AG08396 (cell line): ENCODE measurements around the gene STXBP5.

Experiments
- DNase-seq: peaks from one replicate; pipeline ENCODE4 v3.0.0; 2012; ENCODE audit warnings: low spot score, mixed read lengths

The STXBP5 gene

DNA sequence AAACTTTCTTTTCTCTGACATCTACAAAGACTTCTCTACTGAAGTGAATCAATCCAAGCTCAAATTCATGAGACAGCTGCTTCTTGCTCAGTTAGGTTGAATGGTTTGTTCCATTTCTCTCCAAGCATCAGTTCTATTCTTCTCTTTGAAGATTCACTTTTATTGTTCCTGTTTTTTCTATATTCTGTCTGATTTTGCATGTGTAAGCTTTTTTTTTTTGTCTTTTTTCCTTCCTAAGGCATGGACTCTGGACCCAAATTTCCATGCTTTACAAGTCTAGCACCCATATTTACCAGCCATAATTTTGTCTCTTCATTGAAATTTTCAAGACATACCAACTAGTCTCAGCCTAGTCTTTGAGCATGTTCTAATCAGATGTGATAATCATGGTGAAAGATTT, 25.9 kb upstream of the STXBP5 start:
- no peak for DNase-seq

DNA sequence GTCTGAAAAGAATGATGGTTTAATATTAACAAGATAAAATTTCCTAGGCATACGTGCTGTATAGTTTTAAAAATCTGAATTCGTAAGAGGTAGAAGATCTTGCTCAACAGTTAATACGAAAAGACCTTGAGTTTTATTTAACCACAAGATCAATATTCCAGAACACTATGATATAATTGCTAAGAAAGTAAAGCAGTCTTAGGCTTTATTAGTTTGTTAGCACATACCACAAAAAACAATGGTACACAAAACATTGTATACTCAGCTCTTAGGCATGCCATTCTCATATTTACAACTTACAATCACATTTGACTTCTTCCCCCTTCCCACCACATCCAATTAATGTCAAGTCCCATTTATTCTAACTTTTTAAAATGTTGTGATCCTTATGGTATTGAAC, 24.4 kb upstream of the STXBP5 start:
- no peak for DNase-seq

DNA sequence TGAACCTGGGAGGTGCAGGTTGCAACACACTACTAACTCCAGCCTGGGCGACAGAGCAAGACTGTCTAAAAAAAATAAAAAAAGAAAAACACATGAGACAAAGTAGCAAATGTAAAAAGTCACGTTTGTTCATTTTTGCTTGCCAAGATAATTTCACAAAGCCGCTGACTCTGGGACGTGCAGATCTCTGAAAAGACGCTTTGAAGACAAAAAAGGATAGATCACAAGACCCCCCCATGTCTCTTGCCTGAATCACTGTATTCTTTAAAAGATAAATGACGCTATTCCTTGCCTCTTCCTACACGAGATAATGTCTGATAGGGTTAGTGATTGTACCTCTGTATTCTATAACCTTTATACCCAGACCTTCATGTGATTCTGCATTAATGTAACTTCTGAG, 23.3 kb upstream of the STXBP5 start:
- no peak for DNase-seq

DNA sequence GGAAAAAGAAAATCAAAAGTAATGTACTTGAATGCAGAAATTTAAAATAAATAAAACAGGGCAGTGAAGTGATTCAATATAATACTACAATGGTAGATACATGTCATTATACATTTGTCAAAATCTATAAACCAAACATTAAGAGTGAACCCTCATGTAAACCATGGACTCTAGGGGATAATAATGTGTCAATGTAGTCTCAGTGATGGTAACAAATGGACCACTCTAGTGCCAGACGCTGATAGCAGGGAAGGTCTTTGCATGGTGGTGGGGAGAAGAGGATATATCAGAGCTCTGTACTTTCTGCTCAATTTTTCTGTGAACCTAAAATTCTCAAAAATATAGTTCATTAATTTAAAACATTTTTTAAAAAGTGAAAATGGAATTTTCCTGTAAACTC, 19.8 kb upstream of the STXBP5 start:
- no peak for DNase-seq

DNA sequence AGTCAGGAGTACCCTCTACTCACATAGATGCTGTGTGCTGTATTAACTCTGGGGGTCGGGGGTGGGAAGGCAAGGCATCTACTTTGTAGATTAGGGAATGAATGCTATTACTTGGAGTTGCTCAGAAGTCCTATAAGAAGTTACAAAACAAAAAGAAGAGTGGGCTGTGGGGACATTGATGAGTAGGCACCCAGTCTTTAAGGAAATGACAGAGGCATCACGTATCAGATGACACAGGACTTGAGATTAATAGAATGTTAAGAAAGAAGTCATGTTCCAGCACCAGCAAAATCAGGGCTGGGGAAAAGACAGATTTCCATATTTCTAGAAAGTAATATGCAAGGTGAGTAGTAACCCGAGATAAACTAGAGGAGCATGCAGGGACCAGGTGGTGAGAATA, 19.0 kb upstream of the STXBP5 start:
- no peak for DNase-seq

DNA sequence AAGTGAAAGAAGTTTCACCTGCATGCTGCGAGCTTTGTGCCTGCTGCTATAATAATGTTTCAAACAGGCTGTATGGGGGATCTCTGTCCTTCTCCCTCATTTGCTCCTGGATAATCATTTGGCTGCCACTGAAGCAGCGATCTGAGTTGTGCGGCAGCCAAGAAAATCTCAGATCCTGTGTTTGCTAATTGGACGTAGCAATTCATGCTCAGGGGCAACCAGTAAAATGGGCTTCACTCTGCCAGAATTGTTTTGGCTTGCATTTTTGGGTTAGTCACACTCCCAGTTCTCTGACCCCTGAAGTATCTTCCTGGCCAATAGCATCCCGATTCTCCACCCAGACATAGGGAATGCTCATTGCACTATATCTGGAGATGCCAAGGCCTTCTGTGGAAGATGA, 13.7 kb upstream of the STXBP5 start:
- DNase-seq: no peak

DNA sequence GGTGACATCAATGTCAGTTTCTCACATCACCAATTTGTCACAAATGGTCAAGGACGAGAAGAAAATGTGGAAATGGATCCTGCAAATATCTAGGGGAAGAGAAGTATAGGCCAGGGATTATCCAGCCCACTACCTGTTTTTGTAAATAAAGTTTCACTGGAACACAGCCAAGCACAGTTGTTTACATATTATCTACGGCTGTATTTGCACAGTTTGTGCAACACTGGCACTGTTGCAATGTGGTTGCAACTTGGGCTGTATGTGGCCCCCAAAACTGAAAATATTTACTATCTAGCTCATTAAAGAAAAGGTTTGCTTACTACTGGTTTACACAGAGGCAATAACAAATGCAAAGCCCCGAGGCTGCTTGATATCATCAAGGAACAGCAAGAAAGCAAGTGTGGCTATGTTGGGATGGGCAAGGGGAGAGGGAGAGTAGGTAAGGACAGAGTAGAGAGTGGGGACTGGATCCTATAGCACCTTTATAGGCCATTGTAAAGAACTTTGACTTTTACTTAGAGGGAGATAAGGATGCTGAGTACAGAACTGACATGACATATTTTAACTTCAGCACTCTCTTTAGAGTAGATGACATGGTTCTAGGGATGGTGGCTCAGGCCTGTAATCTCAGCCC, 11.8 kb upstream of the STXBP5 start:
- DNase-seq: no peak

DNA sequence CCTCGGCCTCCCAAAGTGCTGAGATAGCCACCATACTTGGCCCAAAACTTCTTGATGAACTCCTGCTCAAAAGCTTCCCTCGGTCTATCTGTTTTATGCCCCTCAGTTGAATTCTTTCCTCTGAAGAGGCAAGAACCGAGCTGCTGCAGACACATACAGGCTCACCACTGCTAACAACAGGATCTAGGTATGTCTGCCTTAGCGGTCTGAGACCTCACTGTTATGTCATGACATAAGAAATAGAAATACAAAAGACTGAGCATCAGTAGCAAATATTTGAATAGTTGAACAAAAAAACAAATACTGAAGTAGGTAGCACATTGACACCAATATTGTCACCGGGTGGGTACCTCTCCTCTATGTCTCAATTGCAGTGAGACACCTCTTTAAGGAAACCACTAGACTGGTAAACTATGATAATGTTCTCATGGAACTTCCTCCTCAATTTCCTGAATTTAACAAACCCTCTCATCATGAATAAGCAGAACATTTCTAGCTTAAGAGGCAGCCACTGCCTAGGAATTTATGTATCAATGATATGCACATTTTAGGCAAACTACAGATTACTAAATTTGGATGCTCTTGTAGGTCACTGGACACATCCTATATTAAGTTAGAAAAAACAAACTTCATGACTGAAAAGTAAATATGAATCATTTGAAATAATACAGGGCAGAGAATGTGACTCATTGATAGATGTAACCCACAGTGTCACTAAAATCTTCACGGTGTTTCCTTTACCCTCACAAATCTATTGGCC, 9.4 kb upstream of the STXBP5 start:
- peak; percentile 12 for DNase-seq

DNA sequence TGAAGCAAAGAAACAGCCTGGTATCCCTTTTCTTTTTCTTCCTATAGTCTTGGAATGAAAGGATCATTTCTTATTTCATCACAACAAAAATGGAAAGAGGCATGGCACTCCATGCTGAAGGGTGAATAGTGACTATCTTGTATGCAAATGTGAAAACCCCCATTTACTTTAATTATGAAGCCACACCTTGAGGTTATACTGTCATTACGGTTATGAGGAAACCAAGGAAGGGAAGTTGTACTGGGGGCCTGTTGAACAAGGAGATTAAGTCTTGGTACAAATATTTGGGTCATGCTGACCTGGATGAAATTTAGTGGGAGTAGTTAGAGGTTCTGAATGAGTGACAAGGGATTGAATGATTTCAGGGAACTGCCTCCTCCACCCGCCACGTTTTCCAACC, 8.7 kb upstream of the STXBP5 start:
- DNase-seq: no peak

DNA sequence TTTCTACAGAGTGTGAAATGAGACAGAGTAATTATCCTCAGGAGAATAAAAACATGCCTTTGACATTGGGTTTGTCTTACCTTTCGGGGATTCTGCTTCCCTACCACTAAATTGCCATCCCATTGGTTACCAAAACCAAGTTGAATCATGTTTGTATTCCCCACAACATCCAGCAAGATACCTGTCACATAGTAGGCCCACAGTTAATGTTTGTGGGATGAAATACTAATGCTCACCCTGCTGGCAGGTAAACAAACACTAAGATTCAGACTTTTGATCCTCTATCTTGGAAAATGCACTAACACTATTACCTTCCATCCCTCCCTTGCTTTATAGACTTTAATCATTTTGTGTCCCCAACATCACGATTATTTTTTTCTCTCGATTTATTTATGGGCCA, 8.2 kb upstream of the STXBP5 start:
- DNase-seq: no peak

DNA sequence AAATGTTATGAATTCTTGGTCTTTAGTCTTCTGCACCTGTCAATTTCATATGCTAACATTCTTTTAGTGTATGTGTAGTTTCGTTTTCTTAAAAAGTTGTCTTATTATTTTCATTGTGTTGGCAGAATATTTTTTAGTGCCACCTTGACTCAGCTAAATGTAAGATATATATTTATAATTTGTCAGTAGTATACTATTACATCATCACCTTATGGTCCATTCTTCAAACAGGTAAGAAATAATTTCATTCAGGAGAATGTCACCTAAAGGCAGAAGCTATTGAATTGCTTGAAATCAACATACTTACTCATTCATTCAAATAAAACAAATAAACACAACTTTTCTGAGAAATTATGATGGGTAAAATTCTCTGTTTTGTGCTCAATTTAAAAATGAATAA, 3.5 kb upstream of the STXBP5 start:
- DNase-seq: no peak

DNA sequence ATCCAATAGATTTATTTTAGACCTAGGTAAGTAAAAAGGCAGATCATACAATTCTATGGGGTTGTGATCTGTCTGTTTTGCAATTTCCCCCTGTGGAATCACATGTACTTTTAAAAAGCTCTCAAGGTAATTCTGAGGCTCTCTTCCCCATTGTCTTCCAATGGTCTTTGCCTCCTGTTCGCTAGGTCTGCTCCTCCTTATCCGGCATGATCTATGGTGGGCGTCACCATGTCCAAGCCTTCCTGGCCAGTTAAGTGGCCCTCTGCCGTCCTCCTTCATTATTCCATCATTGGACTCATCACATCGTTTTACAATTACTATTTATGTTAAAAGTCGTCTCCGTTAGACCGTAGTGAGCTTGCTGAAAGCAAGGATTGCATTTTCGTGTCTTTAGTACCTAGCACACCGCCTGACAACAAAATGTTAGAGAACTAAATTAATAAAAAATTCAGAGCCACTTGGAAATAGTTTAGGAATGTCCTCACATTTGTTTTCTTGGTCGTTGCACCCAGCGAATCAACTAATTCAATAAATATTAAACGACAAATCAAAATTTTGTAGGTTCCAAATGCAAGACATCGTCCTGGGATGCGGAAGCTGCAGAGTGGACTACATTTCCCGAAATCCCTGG, 2.2 kb upstream of the STXBP5 start:
- peak; percentile 15 for DNase-seq

DNA sequence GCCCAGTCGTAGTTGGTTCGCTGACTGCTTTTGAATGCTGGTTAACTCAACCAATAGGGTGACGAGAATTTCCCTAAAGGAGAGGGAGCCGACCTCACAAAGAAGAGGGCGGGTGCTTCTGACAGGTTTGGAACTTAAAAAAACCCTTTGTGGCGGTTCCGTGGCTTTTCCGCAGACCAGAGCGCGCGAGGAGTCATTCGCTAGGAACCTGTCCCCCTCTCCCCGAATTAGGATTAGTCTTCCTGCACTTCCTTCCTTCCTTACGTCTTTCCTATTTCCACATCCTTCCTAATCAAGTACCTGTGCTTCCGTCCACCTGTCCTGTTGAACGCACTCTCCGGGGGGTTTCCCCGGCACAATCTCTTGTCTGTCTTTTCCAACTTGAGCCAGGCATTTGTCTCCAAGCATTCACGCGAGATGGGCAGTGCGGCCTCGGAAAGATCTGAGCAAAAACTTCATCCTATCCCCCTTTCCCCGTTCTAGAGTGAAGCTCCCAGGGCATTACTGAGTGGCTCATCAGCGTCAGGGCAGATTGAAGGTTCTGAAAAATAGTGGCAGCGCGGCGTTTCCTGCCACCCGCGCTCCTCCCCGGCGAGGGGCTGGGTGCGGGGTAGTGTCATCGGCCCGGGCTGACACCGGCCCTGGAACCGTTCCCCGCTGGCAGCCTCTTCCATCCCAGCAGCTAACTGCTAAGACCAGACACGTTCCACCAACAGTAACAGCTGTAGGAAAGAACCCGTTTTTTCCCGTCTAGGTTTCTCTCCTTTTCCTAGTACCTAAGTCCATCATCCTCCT, 1.5 kb upstream of the STXBP5 start:
- peak; percentile 94 for DNase-seq

DNA sequence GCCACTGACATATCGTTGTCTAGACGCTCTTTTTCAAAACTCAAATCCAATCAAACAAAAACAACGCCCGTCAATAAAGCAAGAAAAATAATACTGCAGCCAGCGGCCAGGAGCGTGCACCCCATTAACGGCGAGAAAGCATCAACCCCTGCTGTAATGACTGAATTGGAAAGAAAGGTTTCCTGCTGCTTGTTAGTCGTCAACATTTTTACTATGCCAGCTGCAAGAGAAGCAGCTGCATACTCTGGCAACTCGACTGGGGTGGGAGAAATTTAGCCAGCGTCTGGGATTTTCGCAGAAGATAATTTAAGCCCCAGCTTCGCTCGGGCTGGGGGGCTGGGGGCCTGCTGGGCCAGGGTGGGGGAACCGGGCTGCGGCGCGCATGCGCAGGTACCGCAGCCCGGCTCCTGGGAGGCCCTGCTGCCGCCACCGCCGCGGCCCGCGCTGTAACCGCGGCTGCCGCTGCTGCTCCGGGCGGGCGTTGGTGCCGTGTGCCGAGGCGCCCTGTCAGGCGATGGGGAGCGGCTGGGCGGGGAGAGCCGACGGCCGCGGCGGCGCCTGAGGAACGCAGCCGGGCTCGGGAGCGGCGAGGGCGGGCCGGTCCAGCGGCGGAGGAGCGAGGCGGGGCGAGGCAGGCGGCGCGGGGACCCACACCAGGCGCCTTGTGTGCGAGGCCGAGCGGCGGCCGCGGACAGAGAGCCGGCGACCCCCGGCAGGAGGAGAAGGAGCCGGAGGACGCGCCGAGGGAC, 732 bp upstream of the STXBP5 start:
- peak; percentile 95 for DNase-seq

DNA sequence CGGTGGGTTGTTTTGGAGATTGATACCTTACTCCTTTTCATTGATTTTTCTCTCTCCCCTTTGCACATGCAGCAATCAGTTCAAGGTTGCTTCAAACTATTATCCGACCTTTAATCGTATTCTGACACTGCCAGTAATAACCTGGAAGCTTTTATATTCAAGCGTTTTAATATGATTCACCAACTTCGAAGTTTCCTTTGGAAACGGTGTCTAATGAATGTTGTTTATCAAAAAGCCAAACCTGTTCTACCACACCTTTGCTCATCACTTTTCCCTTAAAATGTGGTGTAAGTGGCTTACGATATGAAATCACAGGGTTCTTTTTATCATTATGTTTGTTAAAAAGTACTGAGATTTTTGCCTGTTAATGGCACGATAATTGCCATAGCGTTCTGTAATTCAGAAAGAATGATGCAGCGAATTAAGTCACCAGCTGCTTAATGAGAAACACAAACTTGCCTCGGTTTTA, 660 bp downstream of the STXBP5 start:
- no peak for DNase-seq

DNA sequence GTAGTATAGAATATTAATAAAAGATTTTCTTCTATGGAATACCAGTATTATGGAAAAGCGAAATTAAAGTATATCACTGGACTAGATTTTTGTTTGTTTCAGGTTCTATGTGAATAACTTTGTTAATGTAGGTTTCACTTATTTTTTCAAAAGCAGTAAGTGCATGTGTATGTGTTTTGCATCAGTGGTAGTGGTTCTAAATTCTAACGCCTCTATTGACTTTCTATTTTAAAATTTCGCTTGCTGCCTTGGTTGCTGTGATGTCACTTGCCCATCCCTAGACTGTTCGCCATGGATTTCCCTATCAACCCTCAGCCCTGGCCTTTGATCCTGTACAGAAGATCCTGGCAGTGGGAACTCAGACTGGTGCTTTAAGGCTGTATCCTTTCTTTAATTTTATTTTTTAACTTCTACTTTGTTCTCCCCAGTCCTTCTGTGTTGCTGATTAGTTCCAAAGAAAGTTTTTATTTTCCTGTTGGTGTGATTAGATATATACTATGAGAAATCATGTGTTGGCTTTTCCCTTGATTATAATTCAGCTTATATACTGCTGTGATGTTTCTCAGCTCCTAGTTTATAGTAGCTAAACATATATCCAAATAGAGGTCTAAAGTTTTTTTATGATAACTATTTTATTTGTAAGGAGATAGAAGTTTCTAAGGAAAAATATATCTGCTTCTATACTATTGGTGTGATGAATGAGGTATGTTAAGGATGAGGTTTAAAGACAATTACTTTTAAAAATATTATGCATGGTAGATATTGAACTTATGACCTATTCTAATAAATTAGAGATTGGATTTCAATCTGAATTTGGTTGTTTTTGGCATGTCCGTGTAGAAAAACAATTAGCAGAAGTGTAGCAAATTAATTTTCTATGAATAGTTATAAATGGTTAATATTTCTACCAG, 1.7 kb downstream of the STXBP5 start:
- peak; percentile 16 for DNase-seq

DNA sequence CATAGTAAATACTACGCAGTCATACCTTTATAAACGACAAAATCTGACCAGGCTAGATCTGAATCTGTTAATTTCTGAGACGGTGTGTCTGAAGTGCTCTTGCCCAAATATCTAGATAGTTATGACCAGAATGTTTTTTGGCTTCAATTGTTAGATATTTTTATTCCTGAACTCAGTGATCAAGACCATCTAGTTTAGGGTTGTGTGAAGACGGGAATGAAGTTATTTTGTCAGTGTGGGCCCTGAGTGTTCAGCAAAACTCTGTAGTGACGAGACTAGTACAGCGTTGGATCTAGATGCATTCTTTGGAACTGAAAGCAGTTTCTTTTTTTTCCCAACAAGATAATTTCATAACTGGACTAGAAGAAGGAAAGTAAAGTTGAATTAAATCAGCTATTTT, 3.1 kb downstream of the STXBP5 start:
- DNase-seq: no peak

DNA sequence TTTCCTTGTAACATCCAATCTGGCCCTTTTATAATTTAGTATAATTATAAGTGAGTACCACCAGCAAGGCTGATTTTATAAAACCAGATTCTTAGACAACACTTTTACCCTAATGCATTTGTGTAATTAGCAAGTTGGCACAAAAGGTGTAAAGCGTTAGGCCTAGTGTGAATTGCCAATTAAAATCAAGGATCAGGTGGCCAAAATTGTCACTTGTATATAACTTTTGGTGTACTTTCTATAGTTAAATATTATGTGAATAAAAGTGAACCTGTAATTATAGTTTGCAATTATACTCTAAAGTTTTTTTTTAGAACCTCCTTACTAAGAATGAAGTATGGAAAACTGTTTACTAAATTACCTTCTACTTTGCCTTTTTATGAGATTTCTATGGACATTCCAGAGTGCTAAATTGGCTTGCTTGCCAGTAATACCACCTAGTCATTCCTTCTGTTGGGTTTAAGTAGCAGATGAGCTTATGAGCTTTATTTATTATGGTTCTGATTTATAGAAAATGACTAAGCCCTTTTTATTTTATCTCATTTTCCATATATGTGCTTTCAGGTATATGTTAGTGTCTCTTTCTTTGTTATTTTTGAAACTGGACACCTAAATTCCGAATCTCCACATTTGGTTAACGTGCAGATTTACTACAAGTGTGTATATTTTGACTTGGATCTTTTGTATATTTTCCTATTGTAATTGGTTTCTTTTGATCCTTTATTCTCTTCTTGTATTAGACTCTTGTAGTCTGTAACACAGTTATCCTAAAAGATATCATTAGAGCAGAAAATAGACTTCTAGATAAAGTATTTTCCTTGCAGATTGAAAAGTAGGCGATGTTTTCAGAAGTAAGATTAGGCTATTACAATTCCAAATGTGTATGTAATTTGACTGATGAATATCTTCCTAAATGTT, 3.9 kb downstream of the STXBP5 start:
- DNase-seq: no peak

DNA sequence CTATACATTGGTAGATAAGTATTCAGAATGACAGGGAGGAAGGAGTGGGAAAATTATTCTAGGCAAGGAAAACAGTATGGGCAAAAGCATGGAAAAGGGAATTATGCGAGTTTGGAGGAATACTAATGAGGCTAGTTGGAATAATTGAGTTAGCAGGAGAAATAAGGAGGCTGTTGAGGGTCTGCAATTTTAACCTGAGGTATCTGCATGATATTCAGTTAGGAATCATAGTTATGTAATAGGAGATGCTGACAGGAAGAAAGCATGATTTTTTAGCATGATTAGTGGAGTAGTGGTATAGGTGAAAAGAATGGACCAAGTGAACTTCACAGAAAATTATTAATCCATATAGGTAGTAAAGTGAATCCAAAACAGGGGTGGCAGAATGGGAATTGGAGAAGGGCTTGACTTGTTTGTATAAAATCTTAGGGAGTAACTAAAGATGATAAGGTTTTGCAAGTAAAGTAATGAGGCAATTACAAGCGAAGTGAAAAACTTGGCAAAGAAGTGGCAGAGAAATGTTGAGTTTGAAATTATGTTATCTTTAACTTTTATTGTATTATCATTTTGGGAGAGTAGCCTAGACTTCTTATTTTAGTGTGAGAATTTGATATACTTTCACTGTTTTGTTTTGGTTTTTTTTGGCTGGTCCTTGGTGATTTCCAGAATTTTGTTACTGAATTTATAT, 5.7 kb downstream of the STXBP5 start:
- DNase-seq: no peak
